Measurements from ENCODE around the gene ELN. TPM values are rescaled to one million over a fixed set of nuclear protein-coding genes. Genes with fewer than 3 reads are reported as not detected.
A peak's percentile ranks its signal among the peaks of the same experiment; 100 is the strongest.

The ELN gene
- total and polyA plus RNA-seq, 9 of the 15 experiments (the other 6 are each of a cell fraction or from before 2014, with no cell fraction given): 0.20 TPM; not detected in 8

GRCh38 chr7:74002474-74003017 is 25.4 kb upstream of the ELN start:
- H3K36me3 ChIP-seq (ENCODE audit: control insufficient read depth, insufficient read depth, low read length): no peaks in the 10 kb centered on the region
- H3K9me1 ChIP-seq (ENCODE audit: control insufficient read depth, insufficient read depth, low read length): no peaks in the 10 kb centered on the region
- no peaks in the 10 kb centered on the region for H3K9me3 ChIP-seq (replicated peaks; ENCODE audit: control insufficient read depth, insufficient read depth, low read depth, low read length)
- in situ Hi-C loops (cut with MboI): no loop called here
- intact Hi-C loops (cut with micrococcal nuclease): no loop called here
- peaks cover 28 to 73% of the 10 kb centered on the region in 2 experiments for H3K27me3 ChIP-seq (ENCODE audit: control insufficient read depth in 2 of 2, insufficient read depth in 2 of 2, low read length in 2 of 2)
- peaks cover 4% of the 10 kb centered on the region; the same call in 1 of the 2 replicates for H4K20me1 ChIP-seq (replicated peaks; ENCODE audit: control insufficient read depth, insufficient read depth, low read length)
- TF ChIP-seq CTCF (IDR thresholded peaks at IDR 0.05 in 2 of 3, conservative IDR thresholded peaks at IDR 0.05 in 1 of 3; ENCODE audit: insufficient read depth in 2 of 3, low read depth in 1 of 3, low read length in 3 of 3) (no peak), NR0B1 (IDR thresholded peaks at IDR 0.05; ENCODE audit: partially characterized antibody) (no peak), ETV5 (CRISPR knock-in tag; IDR thresholded peaks at IDR 0.05; ENCODE audit: low read depth) (no peak), HCFC1 (IDR thresholded peaks at IDR 0.05; ENCODE audit: low read depth, low read length) (no peak), PRDM10 (IDR thresholded peaks at IDR 0.05; ENCODE audit: partially characterized antibody) (peak; percentile 21)
- POLR2A ChIA-PET: interaction anchor here (0.5 kb wide), 1 partner anchor 26 kb away, joined by 4 read pairs; no protein-coding TSS in a partner anchor
- CTCF ChIA-PET (ENCODE audit: low intra/inter-chr PET ratio): no interaction called here
- peaks cover 0 to 5% of the 10 kb centered on the region in 2 experiments; a peak in 1 of 5 replicates for H3K4me1 ChIP-seq (replicated peaks in 1 of 2; ENCODE audit: control insufficient read depth in 2 of 2, insufficient read depth in 2 of 2, low read length in 2 of 2)
- no peaks in the 10 kb centered on the region for H3K79me2 ChIP-seq (ENCODE audit: control insufficient read depth, insufficient read depth, low read length)
- WGBS (ENCODE audit: insufficient coverage, low coverage, missing lambda C conversion rate): under 1% methylated on average over 15 of the region's 16 CpGs
- no peak for DNase-seq (ENCODE audit: extremely low read depth in 1 of 4, low spot score in 3 of 4)
- no peak overlapping the region for H3K27ac ChIP-seq (ENCODE audit: extremely low read depth, low read depth, low read length)
- no peak for ATAC-seq
- no peak overlapping the region for H3K4me2 ChIP-seq (ENCODE audit: insufficient read depth, low read length)
- no TSS peak for BruUV-seq (replicated peaks)
- no peak for FAIRE-seq
- no peak overlapping the region for H3K4me3 ChIP-seq
- H3K9ac ChIP-seq (ENCODE audit: insufficient read depth in 1 of 2, low read depth in 2 of 2, low read length in 2 of 2): peak overlapping the region in 1 of 2 experiments; percentile 36; a peak in 1 of 4 replicates
- no peak overlapping the region for H2AFZ ChIP-seq (ENCODE audit: low read depth, low read length)
